Stimulated activated CD8-positive, alpha-beta memory T cell treated with anti-CD3 and anti-CD28 coated beads, Interleukin-4, amount 100 ng/mL, for 4 hours (primary cell): Measurements from ENCODE around the gene IRF2.
"Not testable (repeated sequence)": the region's sequence is repeated elsewhere in the genome, so short reads cannot be mapped to it uniquely, and the experiment has no call there.

Experiments used
- DNase-seq, 2 donors: peaks; one replicate each; pipeline ENCODE4 v3.0.0-alpha.2; 2020; ENCODE audit warnings: low read depth in 2 of 2, low spot score in 1 of 2

The IRF2 gene

DNA sequence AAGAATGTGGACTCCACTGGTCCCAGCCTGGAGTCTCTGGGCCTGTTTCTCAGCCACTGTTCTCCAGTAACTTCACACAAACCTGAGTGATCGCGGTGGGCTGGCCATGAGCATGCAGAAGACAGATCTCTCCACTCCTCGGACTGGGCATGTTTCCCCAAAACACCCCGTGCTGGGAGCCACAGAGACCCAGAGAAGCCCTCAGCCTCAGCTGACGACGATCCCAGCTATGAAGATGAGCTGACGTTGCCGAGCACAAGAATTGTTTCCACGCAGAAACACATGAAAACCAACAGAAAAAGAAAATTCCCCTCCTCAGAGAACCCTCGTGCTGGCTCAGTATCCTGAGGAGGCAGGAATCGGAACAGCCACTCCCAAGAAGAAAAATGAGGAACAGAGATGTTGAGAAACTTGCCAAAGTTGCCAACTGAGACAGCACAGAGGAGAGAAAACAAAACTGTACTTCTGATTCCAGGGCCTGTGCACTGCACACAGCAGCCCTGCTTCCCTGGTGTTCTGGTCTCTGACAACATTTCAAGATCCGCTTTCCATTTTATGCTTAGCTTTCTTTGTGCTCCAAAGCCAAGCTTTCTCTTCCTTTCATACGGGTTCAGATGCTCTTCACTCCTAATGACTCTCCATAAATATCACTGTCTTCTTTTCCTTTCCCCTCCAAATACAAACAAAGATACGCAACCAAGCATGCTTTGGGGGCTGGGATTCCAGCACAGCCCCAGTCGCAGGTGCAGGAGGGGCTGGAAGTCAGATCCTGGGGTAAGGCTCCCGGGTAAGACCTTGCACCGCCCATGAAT lies 81.4 kb downstream of the IRF2 start:
- no peak for DNase-seq

DNA sequence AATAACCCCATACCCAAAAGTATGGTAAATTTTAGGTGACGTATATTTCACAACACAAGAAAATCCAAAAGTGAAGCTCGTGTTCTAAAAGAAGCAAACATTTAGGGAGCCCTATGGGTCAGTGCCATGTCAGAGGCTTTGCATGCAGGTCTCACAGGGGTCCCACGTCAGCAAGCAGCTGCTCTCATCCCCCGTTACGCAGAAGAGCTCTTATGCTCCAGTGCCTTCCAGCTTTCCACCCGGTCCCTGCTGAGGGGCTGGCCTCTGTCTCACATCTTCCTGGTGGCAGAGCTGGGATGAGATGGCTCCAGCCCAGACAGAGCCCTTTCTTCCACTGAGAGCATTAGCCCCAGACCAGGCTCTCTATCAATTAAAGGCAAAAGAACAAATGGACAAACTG lies 82.0 kb downstream of the IRF2 start:
- no peak for DNase-seq

GRCh38 chr4:184389978-184390900 lies 84.1 kb downstream of the IRF2 start:
- no peak for DNase-seq

- DNase-seq = no peak
Observed at GRCh38 chr4:184388106-184388505, 86.2 kb downstream of the IRF2 start.

GRCh38 chr4:184387351-184387750 lies 87.0 kb downstream of the IRF2 start:
- no peak for DNase-seq

DNA sequence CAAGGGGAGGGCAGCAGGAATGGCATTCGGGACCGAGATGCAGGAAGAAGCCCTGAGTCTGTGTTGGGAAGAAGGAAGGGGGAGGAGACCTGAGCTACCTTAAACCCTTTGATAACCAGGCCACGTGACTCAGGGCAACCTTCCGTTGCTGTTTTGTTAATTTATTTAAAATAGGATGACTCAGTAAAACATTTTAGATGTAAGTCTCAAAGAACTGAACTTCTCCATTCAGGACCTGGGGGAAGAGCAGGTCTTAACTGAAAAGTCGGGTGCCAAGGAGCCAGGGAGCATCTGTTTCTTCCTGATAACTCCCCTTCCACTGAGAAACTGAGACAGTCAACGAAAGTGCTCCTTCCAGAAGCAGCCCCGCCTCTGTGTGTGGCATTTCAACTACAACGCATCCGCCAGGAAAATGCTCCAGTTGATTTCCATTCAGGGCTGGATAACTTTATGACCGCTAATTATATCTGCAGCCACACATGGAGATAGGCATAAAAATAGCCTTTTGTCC lies 88.0 kb downstream of the IRF2 start:
- DNase-seq = no peak

- DNase-seq = no peak
Observed at GRCh38 chr4:184385705-184386141, 88.6 kb downstream of the IRF2 start.

- no peak for DNase-seq
Observed at GRCh38 chr4:184384810-184385557, 89.4 kb downstream of the IRF2 start.

GRCh38 chr4:184384056-184384809 lies 90.1 kb downstream of the IRF2 start:
- no peak for DNase-seq

DNA sequence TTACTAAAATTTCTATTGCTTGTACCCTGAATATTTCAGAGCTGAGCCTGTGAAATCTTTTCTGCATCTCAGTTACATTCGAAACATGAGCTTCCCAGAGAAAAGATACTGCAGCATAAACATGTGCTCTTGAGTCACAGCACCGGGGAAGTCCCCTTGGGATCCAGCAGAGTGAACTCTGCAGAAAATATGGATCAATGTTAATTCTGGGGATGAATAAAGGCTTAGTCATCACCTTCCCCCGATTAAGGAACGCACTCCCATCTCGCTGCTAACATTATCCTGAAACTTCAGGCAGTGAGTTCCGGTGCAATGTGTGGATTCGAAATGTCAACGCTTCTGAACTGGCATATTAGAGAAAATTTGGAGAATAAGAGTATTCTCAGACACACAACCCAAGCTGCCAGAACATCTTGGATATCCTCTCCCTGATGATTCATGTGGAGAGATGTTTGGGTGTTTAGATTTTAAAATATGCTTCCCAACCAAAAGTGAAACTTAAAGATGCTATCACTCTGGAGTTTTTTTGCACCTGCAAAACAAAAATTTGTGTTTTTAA lies 90.8 kb downstream of the IRF2 start:
- DNase-seq = no peak

DNA sequence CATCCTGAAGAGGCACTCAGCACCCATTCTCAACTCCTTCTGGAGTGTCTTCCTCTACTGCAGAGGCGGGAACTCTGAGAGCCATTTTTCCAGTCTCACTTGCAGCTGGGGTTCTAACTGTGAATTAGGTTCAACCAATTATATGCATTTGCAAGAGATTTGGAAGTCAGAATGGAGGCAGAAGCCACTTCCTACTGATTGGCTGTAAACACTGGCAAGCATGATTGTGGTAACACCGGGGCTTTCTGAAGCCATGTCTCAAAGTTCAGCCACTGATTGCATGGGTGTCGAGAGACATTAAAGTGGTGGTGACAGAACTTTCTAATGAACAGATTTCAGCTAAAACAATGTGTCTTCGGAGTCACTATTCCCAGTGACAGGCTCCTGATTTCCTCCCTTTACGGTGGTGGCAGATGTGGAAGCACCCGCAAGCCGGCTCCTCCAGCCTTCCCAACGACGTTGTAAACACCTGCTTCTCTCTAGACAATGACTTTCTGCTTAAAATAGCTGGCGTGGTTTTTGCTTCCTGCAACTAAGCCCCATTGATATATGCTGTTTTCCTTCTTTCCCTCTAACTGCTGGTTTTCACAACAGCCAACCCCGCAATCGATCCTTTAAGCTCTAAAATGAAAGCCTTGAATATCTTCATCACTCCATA lies 92.0 kb downstream of the IRF2 start:
- DNase-seq = no peak

DNA sequence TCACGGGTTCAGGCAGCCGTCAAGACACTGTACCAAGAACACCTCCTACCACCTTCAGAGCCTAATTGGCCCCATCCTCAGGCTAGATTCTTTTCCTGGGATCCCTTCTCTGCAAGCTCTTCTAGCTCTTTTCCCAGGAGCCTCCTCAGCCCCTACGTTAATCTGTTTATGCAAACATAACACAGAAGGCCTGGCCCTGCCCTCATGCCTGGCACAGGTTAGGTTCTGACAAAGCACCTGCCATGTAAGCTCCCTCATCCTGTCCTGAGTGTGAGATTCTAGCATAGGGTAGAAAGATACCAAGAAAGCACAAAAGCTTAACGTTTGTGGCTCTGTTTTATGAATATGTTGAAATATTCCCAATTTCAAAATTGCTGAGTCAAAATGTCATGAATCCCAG lies 93.6 kb downstream of the IRF2 start:
- no peak for DNase-seq

GRCh38 chr4:184380214-184380613 lies 94.1 kb downstream of the IRF2 start:
- DNase-seq = not testable (repeated sequence)

DNA sequence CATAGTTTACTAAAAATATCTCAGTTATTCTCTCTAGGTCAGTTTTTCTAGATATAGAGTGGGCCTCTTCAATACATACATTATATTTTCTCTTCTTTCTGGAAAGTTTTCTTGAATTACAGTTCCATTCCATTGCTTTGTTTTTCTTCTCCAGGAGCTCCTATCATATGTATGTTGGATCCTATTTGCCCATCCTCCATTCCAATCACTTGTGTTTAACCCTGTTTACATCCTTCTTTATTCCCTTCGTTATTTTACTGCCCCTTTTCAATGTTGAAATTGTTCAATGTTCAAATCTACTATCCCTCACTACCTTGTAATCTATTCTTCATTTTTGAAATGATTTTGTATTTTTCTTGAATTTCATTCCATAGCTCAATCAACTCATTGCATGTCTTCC lies 97.4 kb downstream of the IRF2 start:
- DNase-seq = no peak

DNA sequence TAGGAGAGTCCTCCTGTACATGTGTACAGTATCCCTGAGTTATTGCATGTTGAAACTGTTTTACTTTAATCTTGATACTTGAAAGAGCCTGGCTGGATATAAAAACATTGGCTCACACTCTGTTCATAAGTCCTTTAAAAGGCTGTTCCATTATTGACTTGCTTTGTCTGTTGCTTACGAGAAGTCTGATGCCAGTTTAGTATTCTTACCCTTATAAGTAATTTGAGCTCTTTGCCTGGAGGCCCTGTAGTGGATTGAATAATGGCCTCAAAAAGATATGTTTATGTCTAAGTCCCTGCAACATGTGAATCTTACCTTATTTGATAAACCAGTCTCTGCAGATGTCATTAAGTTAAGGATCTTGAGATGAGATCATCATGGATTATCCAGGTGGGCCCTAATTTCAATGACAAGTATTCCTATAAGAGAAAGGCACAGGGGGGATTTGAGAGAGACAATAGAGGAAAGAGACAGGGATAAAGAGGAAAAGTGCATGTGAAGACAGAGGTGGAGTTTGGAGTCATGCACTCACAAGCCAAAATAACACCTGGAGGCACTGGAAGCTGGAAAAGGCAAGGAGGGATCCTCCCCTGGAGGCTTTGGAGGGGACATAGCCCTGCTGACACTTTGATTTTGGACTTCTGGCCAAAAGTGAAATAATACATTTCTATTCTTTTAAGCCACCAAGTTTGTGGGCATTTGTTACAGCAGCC lies 98.1 kb downstream of the IRF2 start:
- DNase-seq = no peak

- DNase-seq = not testable (repeated sequence)
Observed at GRCh38 chr4:184375623-184376022, 98.7 kb downstream of the IRF2 start.

DNA sequence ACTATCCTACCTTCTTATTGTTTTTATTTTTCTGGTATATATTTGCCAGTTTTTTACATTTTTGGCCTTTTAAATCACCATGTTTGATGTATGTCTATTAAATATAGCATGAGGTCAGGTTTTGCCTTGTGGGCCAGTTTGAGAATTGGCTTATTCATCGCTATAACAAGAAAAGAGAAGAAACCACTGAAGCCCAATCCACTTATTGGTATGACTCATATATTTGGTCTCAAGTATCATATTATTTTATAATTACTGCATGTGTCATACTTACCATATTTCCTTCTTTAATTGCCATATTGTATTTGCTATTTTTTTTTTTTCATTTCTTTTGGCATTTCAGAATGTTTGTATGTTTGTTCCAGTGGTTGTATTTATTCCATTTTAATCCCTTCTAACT lies 99.3 kb downstream of the IRF2 start:
- DNase-seq = no peak

DNA sequence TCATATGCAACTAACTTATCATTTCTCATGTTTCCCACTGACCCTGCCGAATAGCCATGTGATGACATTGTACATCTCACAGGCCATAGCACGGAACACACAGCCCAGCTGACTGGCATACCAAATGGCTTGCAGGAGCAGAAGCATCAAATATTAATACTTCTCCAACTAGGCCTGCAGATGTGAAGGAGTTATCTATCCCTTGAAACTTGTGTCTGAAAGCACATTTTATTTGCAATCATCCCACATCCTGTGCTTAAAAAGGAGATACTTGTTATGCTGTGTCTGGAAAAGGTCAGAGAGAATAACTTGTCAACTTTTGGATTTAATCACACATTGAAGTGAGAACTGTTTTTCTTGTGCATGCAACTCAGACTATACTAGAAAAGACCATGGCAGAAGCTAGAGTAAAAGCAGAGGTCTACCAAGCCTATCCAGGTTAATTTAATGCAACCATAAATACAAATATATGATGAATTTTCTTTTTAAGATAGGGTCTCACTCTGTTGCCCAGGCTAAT lies 100.4 kb downstream of the IRF2 start:
- no peak for DNase-seq

DNA sequence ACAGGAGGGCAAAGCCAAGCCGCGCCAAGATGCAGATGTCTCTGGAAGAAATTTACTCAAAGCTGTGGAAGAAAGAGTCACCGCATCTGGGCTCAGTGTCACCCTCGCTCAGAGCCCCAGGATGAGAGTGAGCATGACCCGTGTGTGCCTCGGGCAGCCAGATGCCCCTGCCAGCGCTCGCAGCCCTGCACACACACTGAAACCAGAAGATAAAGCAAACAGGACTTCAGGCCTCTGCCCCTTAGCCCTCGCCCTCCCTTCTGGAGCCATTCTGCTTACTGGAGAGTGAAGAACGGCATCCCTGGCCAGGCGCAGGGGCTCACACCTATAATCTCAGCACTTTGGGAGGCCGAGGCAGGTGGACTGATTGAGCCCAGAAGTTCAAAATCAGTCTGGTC lies 103.0 kb downstream of the IRF2 start:
- no peak for DNase-seq
